ENCODE measurements around the gene PLEKHA7.

The PLEKHA7 gene

GRCh38 chr11:16807306-16807705 is 206.9 kb downstream of the PLEKHA7 start:
- CTCF ChIA-PET, result interaction anchor here (1.8 to 6.8 kb wide), 3 partner anchors 14 to 256 kb away, joined by 6 to 61 read pairs (median 9); no protein-coding TSS in a partner anchor

GRCh38 chr11:16806791-16807190 is 207.4 kb downstream of the PLEKHA7 start:
- no peak for DNase-seq (ENCODE audit: low read depth, low spot score)
- H3K4me3 ChIP-seq (ENCODE audit: low read depth, low read length), result no peak overlapping the region
- POLR2A ChIA-PET, result no interaction called here
- TF ChIP-seq CTCF (IDR thresholded peaks at IDR 0.05; ENCODE audit: insufficient read depth, low read length, missing control alignments), result no peak
- CTCF ChIA-PET, result interaction anchor here (1.2 to 6.8 kb wide), 4 partner anchors 14 to 256 kb away, joined by 3 to 61 read pairs (median 8); no protein-coding TSS in a partner anchor

More at GRCh38 chr11:16807306-16807705, 206.9 kb downstream of the PLEKHA7 start:
- TF ChIP-seq CTCF (IDR thresholded peaks at IDR 0.05; ENCODE audit: insufficient read depth, low read length, missing control alignments), result no peak
- H3K4me3 ChIP-seq (ENCODE audit: low read depth, low read length), result no peak overlapping the region
- POLR2A ChIA-PET, result no interaction called here
- DNase-seq (ENCODE audit: low read depth, low spot score), result no peak

- ChIA-PET CTCF (interaction anchor here (0.6 to 6.8 kb wide), 5 partner anchors 14 to 257 kb away, joined by 3 to 61 read pairs (median 5); no protein-coding TSS in a partner anchor), POLR2A (no interaction called here)
- TF ChIP-seq CTCF (IDR thresholded peaks at IDR 0.05; ENCODE audit: insufficient read depth, low read length, missing control alignments), result no peak
- no peak for DNase-seq (ENCODE audit: low read depth, low spot score)
- H3K4me3 ChIP-seq (ENCODE audit: low read depth, low read length), result no peak overlapping the region
Observed at GRCh38 chr11:16805938-16806337, 208.3 kb downstream of the PLEKHA7 start.

- ChIA-PET POLR2A (no interaction called here), CTCF (interaction anchor here (0.9 to 1.5 kb wide), 5 partner anchors 16 to 258 kb away, joined by 3 to 6 read pairs (median 4); no protein-coding TSS in a partner anchor)
- no peak for DNase-seq (ENCODE audit: low read depth, low spot score)
Observed at GRCh38 chr11:16804104-16804947, 209.9 kb downstream of the PLEKHA7 start.

GRCh38 chr11:16801288-16801980 is 212.8 kb downstream of the PLEKHA7 start:
- no peak for TF ChIP-seq CTCF (IDR thresholded peaks at IDR 0.05; ENCODE audit: insufficient read depth, low read length, missing control alignments)
- ChIA-PET POLR2A (no interaction called here), CTCF (interaction anchor here (1.0 to 2.8 kb wide), 6 partner anchors 9 to 19 kb away, joined by 3 to 14 read pairs (median 6); no protein-coding TSS in a partner anchor)
- no peak overlapping the region for H3K4me3 ChIP-seq (ENCODE audit: low read depth, low read length)
- no peak for DNase-seq (ENCODE audit: low read depth, low spot score)

More at GRCh38 chr11:16804104-16804947, 209.9 kb downstream of the PLEKHA7 start:
- no peak overlapping the region for H3K4me3 ChIP-seq (ENCODE audit: low read depth, low read length)
- no peak for TF ChIP-seq CTCF (IDR thresholded peaks at IDR 0.05; ENCODE audit: insufficient read depth, low read length, missing control alignments)

GRCh38 chr11:16800382-16800781 is 213.8 kb downstream of the PLEKHA7 start:
- TF ChIP-seq CTCF (IDR thresholded peaks at IDR 0.05; ENCODE audit: insufficient read depth, low read length, missing control alignments), result no peak
- POLR2A ChIA-PET, result no interaction called here
- CTCF ChIA-PET, result interaction anchor here (0.9 to 2.8 kb wide), 5 partner anchors 8 to 20 kb away, joined by 3 to 14 read pairs (median 7); no protein-coding TSS in a partner anchor
- no peak overlapping the region for H3K4me3 ChIP-seq (ENCODE audit: low read depth, low read length)
- no peak for DNase-seq (ENCODE audit: low read depth, low spot score)
